IMR-90 (cell line): ENCODE results near the gene TECPR2. TPM values are rescaled to one million over a fixed set of nuclear protein-coding genes. Genes with fewer than 3 reads are reported as not detected.

Experiments
- CTCF ChIP-seq: conservative IDR thresholded peaks from 2 replicates; pipeline ENCODE4 v1.5.1; 2012; ENCODE audit warnings: mild to moderate bottlenecking, low read depth, low read length, improper control_type of control experiment
- MAZ ChIP-seq: IDR thresholded peaks from 2 replicates; pipeline ENCODE4 v1.6.1; 2012; ENCODE audit warnings: low read depth, mild to moderate bottlenecking, low read length, improper control_type of control experiment, moderate library complexity, borderline replicate concordance
- RAD21 ChIP-seq: IDR thresholded peaks from 2 replicates; pipeline ENCODE4 v1.6.1; 2012; ENCODE audit warnings: low read length, improper control_type of control experiment
- polyA plus RNA-seq, 3 experiments: library from polyadenylated mRNA; depleted of rRNA; stranded (reverse); fragments of >200 nt; gene quantifications; 2 replicates each; pipeline ENCODE4 v1.2.3, GENCODE V29; 2012; ENCODE audit warnings: low replicate concordance in 1 of 3
- total RNA-seq: library from RNA; depleted of rRNA; stranded (reverse); fragments of >200 nt; gene quantifications from 2 replicates; pipeline ENCODE4 v1.2.3, GENCODE V29; 2012

TECPR2 gene
- total and polyA plus RNA-seq, 2 of the 4 experiments (the other 2 are of a cell fraction) = 9.5 to 11.7 TPM

- TF ChIP-seq CTCF = no peak
- no peak for TF ChIP-seq RAD21
- peak; percentile 9; the same call in 1 of the 2 replicates for TF ChIP-seq MAZ
These were observed 146.3 kb downstream of the TECPR2 start (continued) for GRCh38 chr14:102508774-102509745.
